ENCODE results near the gene RPL35.
"Not testable (repeated sequence)": the region's sequence is repeated elsewhere in the genome, so short reads cannot be mapped to it uniquely, and the experiment has no call there.

The RPL35 gene

GRCh38 chr9:124854161-124854560 lies 7.6 kb downstream of the RPL35 start:
- DNase-seq = no peak

DNA sequence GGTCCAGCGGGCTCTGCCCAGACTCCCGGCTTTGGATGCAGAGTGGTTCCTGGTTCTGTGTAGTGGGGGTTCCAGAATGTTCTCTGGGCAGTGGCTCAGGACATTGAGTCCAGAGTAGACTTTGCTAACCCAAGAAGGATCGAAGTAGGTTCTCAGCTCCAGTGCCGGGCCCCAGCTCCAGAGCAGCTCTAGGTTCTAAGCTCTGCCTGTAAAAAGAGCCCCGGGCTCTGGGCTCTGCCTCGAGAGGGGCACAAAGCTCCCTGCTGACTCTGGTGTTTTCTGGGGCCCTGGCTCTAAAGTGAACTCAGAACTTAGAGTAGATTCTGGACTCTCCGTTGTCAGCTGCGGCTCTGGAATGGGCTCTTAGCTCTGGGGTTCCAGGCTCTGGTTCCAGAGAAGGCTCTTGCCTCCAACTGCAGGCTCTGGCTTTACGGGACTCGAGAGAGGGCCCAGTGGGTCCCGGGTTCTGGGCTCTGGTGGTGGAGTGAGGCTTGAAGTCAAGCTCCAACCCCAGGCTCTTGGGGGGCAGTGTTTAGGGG lies 8.1 kb downstream of the RPL35 start:
- DNase-seq = no peak

GRCh38 chr9:124852829-124853531 lies 8.8 kb downstream of the RPL35 start, which contains the start of gene WDR38:
Gene WDR38 (plus strand): TSS chr9:124853460. CDS start chr9:124853532, 72 bp downstream.
- DNase-seq = peak; percentile 95

DNA sequence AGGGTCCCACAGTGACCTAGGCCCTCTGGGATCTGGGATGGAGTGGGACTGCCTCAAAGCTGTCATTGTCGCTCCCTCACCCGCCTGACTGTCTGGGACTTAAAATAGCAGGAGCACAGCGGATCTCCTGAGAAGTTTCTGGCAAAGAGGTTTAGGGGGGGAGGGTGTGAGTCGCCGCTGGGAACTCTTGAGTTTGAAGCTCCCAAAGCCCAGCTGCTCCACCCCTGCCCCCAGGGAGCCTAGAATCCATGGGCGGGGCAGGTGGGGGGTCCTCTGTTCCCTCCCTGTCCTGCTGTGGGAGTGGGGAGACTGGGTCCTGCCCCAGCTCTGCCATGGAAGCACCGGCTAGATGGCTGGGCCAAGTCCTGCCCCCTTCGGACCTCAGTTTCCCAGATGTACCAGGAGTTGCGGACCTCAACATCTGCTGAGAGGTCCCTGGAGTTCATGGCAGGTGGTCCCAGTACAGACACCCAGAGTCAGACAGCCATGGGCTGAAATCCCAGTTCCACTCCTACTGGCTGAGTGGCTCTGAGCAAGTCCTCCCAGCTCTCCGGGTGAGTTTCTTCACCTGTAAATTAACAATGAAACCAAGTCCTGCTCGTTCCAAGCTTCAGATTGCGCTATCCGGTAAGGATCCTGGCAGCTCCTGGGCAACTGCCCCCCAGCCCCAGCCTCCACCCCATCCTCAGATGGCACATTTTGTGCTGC lies 9.5 kb downstream of the RPL35 start:
- DNase-seq = no peak

GRCh38 chr9:124849801-124850200 lies 12.0 kb downstream of the RPL35 start:
- no peak for DNase-seq

- DNase-seq = no peak
Observed at GRCh38 chr9:124846969-124847368, 14.8 kb downstream of the RPL35 start.

DNA sequence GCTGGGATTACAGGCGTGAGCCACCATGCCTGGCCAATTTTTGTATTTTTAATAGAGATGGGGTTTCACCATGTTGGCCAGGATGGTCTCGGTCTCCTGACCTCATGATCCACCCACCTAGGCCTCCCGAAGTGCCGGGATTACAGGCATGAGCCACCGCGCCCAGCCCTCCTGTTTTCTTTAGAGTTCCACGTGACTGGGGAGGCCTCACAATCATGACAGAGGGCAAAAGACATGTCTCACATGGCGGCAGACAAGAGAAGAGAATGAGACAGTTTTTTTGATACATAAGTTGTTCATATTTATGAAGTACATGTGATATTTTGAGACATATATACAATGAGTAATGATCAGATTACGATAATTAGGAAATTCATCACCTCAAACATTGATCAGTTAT lies 15.3 kb downstream of the RPL35 start:
- DNase-seq = not testable (repeated sequence)

DNA sequence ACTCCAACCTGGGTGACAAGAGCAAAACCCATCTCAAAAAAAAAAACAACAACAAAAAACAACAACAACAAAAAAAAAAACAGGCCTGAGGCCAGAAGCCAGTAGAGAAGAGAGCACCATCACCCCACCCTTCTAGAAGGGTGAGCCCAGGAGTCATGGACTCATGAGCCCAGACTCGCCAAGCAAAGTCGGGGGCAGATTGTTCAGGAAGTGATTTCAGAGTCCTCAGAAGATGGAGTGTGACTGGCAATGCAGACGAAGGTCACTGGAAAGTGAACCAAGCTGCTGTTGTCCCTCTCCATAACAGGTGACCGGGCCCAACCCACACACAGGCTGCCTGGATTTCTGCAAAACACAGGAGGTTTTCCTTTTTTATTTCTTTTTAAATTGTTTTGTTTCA lies 17.5 kb downstream of the RPL35 start:
- no peak for DNase-seq

GRCh38 chr9:124843456-124844034 lies 18.2 kb downstream of the RPL35 start:
- DNase-seq = no peak

DNA sequence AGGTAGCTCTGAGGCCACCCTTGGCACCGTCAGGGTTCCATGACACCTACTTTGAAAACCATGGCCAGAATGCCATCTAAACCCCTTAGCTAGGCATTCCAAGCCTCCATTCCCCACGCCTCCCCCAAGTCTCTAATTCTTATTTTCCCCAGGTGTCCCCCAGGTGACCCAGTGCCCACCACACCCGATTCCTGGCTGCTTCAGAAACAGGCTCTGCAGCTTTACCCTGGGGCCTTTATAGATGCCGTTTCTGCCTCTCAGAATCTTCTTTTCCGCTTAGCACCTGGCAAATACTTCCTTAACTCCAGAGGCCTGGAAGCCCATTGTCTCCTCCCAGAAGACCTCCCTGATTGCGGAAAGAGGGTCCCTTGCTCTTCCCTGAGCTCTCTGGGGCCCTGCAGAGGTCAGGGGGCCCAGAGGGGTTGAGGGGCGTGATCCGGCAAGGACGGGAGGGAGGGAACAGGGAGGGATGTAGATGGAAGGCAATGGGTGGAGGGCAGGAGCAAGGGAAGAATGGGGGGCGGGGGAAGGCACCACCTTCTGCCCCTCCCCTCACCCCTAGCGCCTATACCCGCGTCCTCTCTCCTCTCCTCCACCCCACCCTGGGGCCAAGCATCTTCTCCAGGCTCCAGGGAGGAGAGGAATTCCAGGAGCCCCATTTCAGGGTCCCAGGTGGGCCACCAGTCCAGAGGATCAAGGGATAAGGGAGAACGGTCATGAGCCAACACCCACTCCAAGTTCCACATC lies 20.5 kb downstream of the RPL35 start:
- DNase-seq = no peak

DNA sequence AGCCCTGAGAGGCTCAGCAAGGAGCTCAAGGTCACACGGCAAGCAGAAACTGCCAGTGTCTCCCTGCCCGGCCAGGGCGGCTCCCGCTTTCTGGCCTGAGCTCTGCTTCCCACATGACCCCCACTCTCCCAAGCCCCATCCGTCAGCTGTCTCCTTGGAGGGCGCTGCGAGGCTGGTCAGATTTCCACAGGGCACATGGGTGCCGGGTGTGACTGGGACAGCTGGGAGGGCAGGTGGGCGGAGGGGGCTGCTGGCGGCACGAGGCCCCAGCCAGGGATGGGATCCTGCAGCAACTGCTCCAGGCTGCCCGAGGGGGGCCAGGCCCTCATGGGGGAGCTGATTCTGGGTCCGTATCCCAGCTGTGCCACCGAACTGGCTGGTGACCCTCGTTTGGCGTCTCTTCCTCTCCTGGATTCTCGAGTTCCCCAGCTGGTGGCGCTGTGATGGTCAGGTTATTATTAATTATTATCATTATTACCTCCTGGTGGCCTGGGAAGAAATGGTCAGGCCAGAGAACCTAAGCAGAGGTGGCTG lies 21.4 kb downstream of the RPL35 start:
- DNase-seq = no peak

- DNase-seq = no peak
Observed at GRCh38 chr9:124839612-124840299, 22.0 kb downstream of the RPL35 start.

DNA sequence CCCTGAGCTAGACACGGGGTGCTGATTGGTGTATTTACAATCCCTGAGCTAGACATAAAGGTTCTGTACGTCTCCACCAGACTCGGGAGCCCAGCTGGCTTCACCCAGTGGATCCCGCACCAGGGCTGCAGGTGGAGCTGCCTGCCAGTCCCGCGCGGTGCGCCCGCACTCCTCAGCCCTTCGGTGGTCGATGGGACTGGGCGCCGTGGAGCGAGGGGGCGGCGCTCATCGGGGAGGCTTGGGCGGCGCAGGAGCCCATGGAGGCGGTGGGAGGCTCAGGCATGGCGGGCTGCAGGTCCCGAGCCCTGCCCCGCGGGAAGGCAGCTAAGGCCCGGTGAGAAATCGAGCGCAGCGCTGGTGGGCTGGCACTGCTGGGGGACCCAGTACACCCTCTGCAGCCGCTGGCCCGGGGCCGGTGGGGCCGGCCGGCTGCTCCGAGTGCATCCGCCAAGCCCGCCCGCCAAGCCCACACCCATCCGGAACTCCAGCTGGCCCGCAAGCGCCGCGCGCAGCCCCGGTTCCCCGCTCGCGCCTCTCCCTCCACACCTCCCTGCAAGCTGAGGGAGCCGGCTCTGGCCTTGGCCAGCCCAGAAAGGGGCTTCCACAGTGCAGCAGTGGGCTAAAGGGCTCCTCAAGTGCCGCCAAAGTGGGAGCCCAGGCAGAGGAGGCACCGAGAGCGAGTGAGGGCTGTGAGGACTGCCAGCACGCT lies 23.0 kb downstream of the RPL35 start:
- DNase-seq = not testable (repeated sequence)

GRCh38 chr9:124838132-124838531 lies 23.6 kb downstream of the RPL35 start:
- DNase-seq = not testable (repeated sequence)

DNA sequence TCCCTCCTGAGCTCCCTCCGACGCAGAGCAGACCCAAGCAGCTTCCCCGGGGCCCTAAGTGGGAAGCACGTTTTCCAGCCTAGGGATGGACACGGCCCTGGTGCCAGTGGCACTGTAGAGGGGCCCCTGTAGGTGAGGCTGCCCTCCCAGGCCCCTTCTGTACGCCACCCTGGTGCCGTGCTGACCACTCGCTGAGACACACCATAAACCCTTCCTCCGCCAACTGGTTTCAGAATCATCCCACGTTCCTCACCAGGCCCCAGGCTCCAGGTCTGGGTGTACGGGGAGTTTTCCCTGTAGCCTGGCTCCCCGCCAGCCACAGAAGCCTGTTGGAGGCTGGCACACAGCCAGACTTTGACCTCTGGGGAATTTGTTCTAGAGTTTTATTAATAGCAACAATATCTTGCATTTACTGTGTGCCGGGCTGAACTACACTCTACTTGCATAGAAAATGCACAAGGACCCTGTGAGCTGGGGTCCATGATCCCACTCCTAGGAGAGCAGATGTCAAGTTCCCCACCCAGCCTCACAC lies 26.7 kb downstream of the RPL35 start:
- peak; percentile 55 for DNase-seq

GRCh38 chr9:124834591-124834990 lies 27.2 kb downstream of the RPL35 start:
- no peak for DNase-seq

DNA sequence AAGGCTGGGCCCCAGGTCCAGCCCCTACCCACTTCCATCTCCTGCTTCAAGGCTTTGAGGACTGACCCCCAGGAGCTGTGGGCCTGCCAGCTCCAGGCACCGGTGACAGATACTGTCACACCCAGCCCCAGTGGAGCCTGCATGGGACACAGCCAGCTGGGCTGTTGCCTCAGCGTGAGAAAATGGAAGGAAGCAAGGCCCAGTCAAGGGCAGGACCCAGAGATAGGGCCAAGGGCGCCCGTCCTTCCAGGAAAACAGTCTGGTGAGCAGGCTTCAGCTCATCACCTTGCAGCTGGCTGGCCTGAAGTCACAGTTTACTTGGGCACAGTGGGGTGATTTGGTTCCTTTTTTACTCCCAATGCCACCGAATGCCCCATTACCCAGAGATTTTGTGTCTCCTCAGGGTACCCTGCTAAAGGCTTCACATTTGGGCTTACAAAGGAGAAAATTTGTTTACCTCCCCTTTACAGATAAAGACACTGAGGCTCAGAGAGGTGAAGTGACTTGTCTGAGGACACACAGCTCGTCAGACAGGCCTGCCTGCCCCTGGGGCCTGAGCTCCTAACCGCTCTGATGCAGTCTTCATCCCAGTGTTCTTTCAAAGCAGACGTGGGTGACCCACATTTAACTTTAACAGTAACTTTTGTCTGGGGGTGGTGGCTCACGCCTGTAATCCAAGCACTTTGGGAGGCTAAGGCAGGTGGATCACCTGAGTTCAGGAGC lies 30.0 kb downstream of the RPL35 start:
- no peak for DNase-seq

GRCh38 chr9:124830593-124830992 lies 31.2 kb downstream of the RPL35 start:
- DNase-seq = no peak

DNA sequence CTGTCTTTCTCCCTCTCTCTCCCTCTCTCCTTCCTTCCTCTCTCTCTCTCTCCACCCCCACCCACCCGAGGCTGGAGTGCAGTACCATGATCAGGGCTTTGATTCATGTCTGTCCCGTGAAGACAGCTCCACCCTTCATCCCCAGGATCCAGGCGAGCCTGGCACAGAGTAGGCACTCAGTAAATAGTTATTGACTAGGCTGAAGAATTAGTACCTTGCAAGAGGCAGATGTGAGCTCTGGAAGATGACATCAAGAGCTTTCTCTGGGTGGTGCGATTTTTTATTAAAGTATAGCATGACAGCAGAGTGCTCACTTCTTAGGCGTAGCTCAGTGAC lies 32.5 kb downstream of the RPL35 start:
- no peak for DNase-seq

Data from right kidney (tissue), 1 donor.